ENCODE measurements around the gene SCLT1.

SCLT1 gene

DNA sequence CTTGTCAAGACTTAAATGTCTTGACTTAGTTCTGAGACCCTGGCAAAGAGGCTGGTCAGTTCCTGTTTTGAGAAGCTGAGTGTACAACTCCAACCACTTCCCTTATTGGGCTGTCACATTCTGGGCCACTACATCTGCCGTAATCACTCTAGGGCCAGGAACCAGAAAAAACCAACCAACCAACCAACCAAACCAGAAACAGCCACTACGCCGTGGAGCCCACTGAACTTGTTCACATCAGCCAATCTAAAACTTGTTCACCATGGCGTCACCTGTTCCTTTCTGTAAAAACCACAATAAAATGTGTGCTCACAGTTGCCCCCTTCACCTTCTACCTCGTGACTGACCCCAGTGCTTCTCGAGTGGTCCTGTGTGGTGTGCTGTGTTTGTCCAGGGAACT is 176.5 kb downstream of the SCLT1 start:
- no peaks in the 10 kb centered on the region for H3F3A ChIP-seq (ENCODE audit: low read depth)

DNA sequence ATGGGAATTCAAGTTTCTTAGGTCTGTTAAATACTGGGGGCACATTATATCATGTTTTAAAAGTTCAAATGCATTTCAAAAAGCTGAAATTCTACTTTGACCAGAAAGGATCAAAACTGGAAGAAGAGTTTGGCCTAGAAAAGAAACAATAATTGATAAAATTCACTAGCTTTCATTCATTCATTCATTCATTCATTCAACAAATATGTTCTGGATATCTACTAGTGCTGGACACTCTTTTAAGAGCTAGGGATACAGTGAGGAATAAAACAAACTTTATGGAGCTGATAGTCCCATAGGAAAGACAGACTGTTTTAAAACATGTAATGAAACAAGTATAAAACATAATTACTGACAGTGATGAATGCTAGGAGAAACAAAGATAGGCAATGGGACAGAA is 177.8 kb downstream of the SCLT1 start:
- Histone ChIP-seq H3K27me3 (ENCODE audit: insufficient read depth, low read length, poor library complexity, severe bottlenecking) (no peaks in the 10 kb centered on the region), H3K36me3 (ENCODE audit: insufficient read depth, low read length) (no peaks in the 10 kb centered on the region), H4K20me1 (ENCODE audit: insufficient read depth, low read length, poor library complexity, severe bottlenecking) (no peaks in the 10 kb centered on the region), H3F3A (ENCODE audit: low read depth) (no peaks in the 10 kb centered on the region), H3K79me2 (ENCODE audit: insufficient read depth, low read length) (no peaks in the 10 kb centered on the region), H3K9me3 (ENCODE audit: insufficient read depth, low read depth, low read length) (no peaks in the 10 kb centered on the region), H3K4me3 (ENCODE audit: low read length, poor library complexity, severe bottlenecking) (no peak overlapping the region), H3K4me2 (ENCODE audit: low read depth, low read length, poor library complexity, severe bottlenecking) (no peak overlapping the region), H3K9ac (ENCODE audit: low read depth, low read length, poor library complexity, severe bottlenecking) (no peak overlapping the region), H3K4me1 (ENCODE audit: insufficient read depth, low read length, poor library complexity, severe bottlenecking) (peaks cover 8% of the 10 kb centered on the region), H2AFZ (ENCODE audit: low read length) (no peak overlapping the region), H3K9me2 (replicated peaks; ENCODE audit: low read depth, low read length) (no peaks in the 10 kb centered on the region)
- no peak for TF ChIP-seq EZH2phosphoT487 (IDR thresholded peaks at IDR 0.05; ENCODE audit: borderline replicate concordance)
- TF ChIP-seq, protein P1, sequence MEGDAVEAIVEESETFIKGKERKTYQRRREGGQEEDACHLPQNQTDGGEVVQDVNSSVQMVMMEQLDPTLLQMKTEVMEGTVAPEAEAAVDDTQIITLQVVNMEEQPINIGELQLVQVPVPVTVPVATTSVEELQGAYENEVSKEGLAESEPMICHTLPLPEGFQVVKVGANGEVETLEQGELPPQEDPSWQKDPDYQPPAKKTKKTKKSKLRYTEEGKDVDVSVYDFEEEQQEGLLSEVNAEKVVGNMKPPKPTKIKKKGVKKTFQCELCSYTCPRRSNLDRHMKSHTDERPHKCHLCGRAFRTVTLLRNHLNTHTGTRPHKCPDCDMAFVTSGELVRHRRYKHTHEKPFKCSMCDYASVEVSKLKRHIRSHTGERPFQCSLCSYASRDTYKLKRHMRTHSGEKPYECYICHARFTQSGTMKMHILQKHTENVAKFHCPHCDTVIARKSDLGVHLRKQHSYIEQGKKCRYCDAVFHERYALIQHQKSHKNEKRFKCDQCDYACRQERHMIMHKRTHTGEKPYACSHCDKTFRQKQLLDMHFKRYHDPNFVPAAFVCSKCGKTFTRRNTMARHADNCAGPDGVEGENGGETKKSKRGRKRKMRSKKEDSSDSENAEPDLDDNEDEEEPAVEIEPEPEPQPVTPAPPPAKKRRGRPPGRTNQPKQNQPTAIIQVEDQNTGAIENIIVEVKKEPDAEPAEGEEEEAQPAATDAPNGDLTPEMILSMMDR (conservative IDR thresholded peaks at IDR 0.05; ENCODE audit: low read length), result no peak

More for the DNA sequence above, 176.5 kb downstream of the SCLT1 start:
- TF ChIP-seq, protein P1 (conservative IDR thresholded peaks at IDR 0.05; ENCODE audit: low read length), result no peak
- TF ChIP-seq EZH2phosphoT487 (IDR thresholded peaks at IDR 0.05; ENCODE audit: borderline replicate concordance), result no peak
- Histone ChIP-seq H3K4me1 (ENCODE audit: insufficient read depth, low read length, poor library complexity, severe bottlenecking) (peaks cover 8% of the 10 kb centered on the region), H3K9ac (ENCODE audit: low read depth, low read length, poor library complexity, severe bottlenecking) (no peak overlapping the region), H4K20me1 (ENCODE audit: insufficient read depth, low read length, poor library complexity, severe bottlenecking) (no peaks in the 10 kb centered on the region), H3K79me2 (ENCODE audit: insufficient read depth, low read length) (no peaks in the 10 kb centered on the region), H3K9me2 (replicated peaks; ENCODE audit: low read depth, low read length) (no peaks in the 10 kb centered on the region), H3K4me3 (ENCODE audit: low read length, poor library complexity, severe bottlenecking) (no peak overlapping the region), H3K36me3 (ENCODE audit: insufficient read depth, low read length) (no peaks in the 10 kb centered on the region), H3K27me3 (ENCODE audit: insufficient read depth, low read length, poor library complexity, severe bottlenecking) (no peaks in the 10 kb centered on the region), H3K4me2 (ENCODE audit: low read depth, low read length, poor library complexity, severe bottlenecking) (no peak overlapping the region), H3K9me3 (ENCODE audit: insufficient read depth, low read depth, low read length) (no peaks in the 10 kb centered on the region), H2AFZ (ENCODE audit: low read length) (no peak overlapping the region)

DNA sequence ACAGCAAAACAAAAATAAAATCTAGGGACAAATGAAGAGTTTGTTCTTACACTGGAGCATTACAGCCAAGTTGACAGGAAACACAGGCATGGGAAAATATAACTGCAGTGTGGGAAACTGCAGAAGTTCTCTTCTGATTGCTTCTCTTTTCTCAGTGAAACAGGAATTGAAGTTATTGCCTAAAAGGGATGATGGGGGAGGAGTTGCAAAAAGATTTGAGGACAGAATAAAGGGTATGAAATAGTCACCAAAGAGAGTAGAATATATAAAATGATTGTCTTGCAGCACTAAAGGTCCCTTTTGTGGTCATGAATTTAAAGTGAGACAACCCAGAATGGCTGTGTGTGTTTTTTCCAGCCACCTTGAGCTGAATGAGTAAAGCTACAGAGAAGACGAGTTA is 180.1 kb downstream of the SCLT1 start:
- no peaks in the 10 kb centered on the region for H4K20me1 ChIP-seq (ENCODE audit: insufficient read depth, low read length, poor library complexity, severe bottlenecking)
- no peaks in the 10 kb centered on the region for H3K79me2 ChIP-seq (ENCODE audit: insufficient read depth, low read length)
- H3K4me3 ChIP-seq (ENCODE audit: low read length, poor library complexity, severe bottlenecking), result no peak overlapping the region
- H3F3A ChIP-seq (ENCODE audit: low read depth), result no peaks in the 10 kb centered on the region
- no peaks in the 10 kb centered on the region for H3K36me3 ChIP-seq (ENCODE audit: insufficient read depth, low read length)
- no peaks in the 10 kb centered on the region for H3K9me2 ChIP-seq (replicated peaks; ENCODE audit: low read depth, low read length)
- H3K4me2 ChIP-seq (ENCODE audit: low read depth, low read length, poor library complexity, severe bottlenecking), result no peak overlapping the region
- peaks cover 16% of the 10 kb centered on the region for H3K4me1 ChIP-seq (ENCODE audit: insufficient read depth, low read length, poor library complexity, severe bottlenecking)
- no peaks in the 10 kb centered on the region for H3K9me3 ChIP-seq (ENCODE audit: insufficient read depth, low read depth, low read length)
- H2AFZ ChIP-seq (ENCODE audit: low read length), result no peak overlapping the region
- no peaks in the 10 kb centered on the region for H3K27me3 ChIP-seq (ENCODE audit: insufficient read depth, low read length, poor library complexity, severe bottlenecking)
- no peak for TF ChIP-seq EZH2phosphoT487 (IDR thresholded peaks at IDR 0.05; ENCODE audit: borderline replicate concordance)
- H3K9ac ChIP-seq (ENCODE audit: low read depth, low read length, poor library complexity, severe bottlenecking), result no peak overlapping the region

DNA sequence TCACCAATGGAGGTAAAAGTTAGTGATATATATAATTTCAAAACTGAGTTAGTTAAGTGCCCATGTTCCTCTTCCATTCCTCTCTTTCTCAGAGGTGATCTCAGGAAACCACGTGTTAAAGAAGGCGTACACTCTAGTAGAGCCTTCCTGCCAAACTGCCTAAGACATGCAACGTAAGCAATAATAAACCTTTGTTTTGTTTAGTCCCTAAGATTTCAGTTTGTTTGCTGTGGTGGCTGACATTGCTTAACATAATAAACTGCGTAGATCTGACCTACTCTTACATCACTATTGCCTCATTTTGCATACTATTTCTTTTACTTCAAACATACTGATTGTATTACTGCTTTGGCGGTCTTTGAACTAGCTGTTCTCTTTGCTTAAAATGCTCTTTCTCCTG is 184.6 kb downstream of the SCLT1 start:
- Histone ChIP-seq H3K36me3 (ENCODE audit: insufficient read depth, low read length) (no peaks in the 10 kb centered on the region), H3K27me3 (ENCODE audit: insufficient read depth, low read length, poor library complexity, severe bottlenecking) (no peaks in the 10 kb centered on the region), H3F3A (ENCODE audit: low read depth) (no peaks in the 10 kb centered on the region), H3K4me3 (ENCODE audit: low read length, poor library complexity, severe bottlenecking) (no peak overlapping the region), H3K79me2 (ENCODE audit: insufficient read depth, low read length) (no peaks in the 10 kb centered on the region), H3K9me3 (ENCODE audit: insufficient read depth, low read depth, low read length) (no peaks in the 10 kb centered on the region), H2AFZ (ENCODE audit: low read length) (no peak overlapping the region), H3K4me1 (ENCODE audit: insufficient read depth, low read length, poor library complexity, severe bottlenecking) (peaks cover 8% of the 10 kb centered on the region), H3K9ac (ENCODE audit: low read depth, low read length, poor library complexity, severe bottlenecking) (no peak overlapping the region), H3K9me2 (replicated peaks; ENCODE audit: low read depth, low read length) (no peaks in the 10 kb centered on the region), H3K4me2 (ENCODE audit: low read depth, low read length, poor library complexity, severe bottlenecking) (no peak overlapping the region), H4K20me1 (ENCODE audit: insufficient read depth, low read length, poor library complexity, severe bottlenecking) (no peaks in the 10 kb centered on the region)
- no peak for TF ChIP-seq EZH2phosphoT487 (IDR thresholded peaks at IDR 0.05; ENCODE audit: borderline replicate concordance)
- TF ChIP-seq, protein P1 (conservative IDR thresholded peaks at IDR 0.05; ENCODE audit: low read length), result no peak

Measured in Loucy (cell line).